SKM-1 (cell line): Measurements from ENCODE around the gene CCDC171.
"Not testable (repeated sequence)": the region's sequence is repeated elsewhere in the genome, so short reads cannot be mapped to it uniquely, and the experiment has no call there.

Experiments used
- DNase-seq: peaks from one replicate; lab custom pipeline; 2025; ENCODE audit not compliant: unreplicated experiment; lab: John Stamatoyannopoulos, UW

The CCDC171 gene

DNA sequence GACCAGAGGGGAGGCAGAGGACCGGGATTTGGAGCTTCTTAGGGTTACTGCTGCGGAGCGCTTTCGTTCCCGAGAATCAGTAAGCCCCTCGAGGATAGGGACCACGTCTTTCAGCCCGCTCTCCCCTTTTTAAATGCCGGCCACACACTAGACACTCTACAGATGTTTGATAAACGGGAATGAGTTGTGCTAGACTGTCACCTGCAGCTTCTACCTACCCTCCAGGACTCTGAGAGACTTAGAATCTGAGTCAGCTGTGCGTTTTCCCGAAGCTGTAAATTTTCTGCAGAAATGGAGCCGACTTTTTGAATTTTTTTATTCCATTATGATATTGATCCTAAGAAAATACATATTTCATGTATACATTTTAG is 670 bp downstream of the CCDC171 start:
- DNase-seq, result no peak

DNA sequence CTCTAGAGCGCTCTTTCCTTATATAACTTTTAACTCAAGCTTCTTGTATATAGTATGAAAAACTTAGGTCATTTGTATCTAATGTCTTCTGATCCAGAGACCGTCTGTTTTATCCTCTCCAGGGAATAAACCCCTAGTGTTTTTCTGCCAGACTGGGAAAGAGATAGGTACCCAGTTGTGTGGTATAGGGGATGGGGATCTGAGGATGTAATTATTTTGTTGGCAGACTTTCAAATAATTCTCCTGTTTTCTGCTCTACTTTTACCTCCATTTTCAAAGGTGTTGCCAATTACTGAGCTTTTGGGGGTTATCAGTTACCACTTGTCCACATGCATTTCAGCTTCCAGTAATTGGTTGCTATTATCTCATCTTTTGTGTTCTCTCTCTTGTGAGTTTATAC is 17.9 kb downstream of the CCDC171 start:
- DNase-seq, result no peak

DNA sequence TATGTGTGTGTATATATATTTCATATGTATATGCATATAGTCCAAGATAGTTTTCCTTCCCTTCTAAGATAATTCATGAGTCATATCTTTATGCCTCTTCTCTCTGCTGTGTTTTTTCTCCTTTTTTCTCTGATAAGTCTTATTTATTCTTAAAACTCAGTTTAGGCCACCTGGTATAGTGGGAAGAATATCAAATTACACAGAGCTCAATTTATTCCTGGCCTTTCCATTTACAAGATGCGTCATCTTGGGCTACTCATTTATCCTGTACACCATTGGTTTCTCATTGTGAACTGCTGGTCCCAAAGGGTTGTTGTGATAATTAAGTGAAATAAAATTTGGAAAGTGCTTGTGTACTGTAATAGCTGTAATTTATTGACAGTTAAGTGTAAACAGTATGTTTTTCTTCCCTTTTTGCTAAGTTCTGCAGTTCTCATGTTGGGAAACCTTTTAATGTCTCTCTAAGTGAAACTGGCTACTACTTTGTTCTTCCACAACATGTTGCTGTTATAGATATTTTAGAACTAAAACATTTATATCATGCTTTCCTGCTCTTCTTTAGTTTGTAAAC is 19.4 kb downstream of the CCDC171 start:
- no peak for DNase-seq

DNA sequence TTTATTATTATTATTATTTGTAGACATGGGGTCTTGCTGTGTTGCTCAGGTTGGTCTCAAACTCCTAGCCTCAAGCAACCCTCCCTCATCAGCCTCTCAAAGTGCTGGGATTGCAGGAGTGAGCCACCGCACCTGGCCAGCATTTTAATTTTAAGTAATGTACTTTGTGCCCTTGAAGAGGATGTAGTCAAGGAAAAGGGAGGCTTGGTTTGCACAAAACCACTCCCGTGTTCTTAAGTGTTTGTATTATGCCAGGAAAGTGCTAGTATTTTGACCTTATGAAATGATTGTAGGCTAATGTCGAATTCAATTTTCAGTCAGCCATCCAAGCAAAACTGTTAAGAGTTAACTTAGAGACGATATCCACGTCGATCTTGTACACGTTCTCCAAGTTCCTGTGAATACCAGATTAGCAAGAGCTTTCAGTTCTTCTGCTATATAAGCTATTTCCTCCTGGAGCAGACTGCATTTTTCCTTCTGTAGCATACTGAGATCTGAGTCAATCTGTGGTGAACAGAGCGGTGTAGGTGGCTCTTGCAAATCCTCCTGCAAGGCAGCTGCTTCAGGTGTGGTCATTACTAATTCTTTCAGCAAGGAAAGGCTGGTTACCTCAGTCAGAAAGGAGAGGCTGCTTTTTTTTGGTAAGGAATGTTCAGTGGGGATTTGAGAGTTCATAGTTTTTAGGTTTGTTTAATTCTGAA is 23.7 kb downstream of the CCDC171 start:
- no peak for DNase-seq

DNA sequence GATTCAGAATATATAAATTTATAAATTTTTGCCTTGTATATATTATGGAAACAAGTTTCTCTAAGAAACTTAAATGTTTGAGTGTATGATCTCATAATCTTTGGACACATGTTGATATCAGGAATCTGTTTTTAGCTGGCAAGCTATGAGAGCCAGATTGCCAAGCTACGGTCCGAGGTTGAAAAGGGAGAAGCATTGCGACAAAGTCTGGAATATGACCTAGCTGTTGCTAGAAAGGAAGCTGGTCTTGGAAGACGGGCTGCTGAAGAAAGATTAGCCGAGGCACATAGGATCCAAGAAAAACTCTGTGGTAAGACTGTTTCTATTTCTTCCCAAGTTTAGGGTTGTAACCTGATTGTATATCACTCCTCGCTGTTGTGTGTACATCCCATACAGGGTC is 25.9 kb downstream of the CCDC171 start:
- DNase-seq, result no peak

DNA sequence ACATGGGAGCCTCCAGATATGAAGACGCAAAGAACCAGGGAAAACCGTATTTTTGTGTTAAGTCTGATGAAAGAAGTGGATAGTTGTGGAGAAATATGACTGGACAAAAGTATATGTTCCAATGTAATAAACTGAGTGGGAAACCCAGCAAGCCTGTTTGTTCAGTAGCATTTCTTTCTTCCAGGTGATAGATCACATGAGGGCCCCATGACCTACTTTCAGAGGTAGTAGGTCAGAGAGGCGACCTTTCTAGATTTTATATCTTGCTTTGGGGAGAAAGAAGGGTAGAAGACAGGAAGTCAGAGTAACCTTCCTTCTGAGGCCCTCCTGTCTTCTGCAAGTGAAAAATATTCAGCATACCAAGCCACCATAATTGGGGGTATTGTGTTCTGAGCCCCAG is 31.5 kb downstream of the CCDC171 start:
- no peak for DNase-seq

DNA sequence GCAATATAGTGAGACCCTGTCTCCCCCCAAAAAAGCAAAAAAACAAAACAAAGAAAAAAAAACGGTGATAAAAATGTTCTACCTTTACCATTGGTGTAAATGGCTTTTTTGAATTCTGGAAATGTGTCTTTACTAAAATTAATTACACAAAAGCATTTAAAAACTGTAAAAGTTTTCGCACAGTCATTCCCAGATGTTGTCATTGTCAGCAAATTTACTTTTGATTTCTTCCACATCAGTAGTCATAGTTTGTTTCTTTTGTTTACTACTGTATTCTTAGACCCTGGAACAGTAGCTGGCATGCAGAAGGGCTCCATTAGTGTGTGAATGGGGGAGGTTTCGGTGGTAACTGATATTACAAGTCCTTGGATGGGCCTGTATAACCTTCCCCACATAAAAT is 39.5 kb downstream of the CCDC171 start:
- no peak for DNase-seq

DNA sequence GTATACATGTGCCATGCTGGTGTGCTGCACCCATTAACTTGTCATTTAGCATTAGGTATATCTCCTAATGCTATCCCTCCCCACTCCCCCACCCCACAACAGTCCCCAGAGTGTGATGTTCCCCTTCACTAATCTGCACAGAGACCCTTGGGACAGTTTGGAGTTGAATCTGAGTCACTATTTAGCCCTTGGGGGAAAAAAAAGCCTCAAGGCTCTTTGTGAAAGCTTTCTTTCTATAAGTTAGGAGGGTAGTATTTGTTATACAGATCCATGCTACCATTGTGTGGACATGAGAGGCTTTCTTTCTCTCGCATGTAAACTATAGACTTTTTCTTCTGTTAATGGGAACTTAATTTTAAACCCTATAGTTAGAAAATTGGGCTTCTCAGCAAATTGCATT is 40.1 kb downstream of the CCDC171 start:
- not testable (repeated sequence) for DNase-seq

DNA sequence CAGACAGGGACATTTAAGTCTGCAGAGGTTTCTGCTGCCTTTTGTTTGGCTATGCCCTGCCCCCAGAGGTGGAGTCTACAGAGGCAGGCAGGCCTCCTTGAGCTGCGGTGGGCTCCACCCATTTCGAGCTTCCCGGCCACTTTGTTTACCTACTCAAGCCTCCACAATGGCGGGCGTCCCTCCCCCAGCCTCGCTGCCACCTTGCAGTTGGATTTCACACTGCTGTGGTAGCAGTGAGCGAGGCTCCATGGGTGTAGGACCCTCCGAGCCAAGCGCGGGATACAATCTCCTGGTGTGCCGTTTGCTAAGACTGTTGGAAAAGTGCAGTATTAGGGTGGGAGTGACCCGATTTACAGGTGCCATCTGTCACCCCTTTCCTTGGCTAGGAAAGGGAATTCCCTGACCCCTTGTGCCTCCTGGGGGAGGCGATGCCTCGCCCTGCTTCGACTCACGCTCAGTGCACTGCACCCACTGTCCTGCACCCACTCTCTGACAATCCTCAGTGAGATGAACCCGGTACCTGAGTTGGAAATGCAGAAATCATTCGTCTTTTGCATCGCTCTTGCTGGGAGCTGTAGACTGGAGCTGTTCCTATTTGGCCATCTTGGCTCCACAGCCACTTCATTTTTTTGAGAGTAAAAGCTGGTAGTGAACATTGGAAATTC is 48.0 kb downstream of the CCDC171 start:
- DNase-seq, result not testable (repeated sequence)

DNA sequence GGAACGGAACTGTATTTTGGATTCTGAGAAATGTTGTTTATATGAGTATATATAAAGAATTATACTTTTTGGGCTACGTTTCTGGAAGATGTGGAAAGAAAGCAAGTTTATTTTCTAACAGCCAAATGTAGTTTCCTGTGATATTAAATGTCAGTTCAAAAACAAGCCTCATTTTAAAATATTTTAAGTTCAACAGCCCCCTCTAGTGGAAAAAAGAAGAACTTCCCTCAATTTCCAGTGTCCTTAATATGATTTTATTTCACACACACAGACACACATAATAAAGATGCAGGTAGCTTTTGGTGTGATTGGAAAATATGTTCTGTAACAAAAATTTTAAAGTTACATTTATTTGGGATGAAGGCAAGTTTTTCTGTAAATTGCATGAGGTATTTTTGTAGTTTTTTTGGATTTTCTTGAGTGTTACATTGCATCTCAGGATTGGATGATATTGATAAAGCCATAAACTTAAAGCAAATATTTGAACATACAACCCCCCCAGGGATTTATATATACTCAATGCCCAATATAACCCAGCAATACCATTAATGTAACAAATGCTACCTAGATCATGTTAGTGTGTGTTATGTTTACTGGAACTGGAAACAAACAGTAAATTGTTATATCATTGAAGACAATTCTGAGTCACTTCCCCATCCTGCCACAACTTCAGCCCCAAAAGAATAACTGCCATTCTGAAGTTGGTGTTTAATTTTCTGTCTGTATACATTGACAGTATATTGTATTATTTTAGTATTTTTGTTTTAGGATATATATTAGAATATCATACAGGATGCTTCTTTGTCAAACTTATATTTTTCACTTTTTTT is 54.0 kb downstream of the CCDC171 start:
- DNase-seq, result peak; percentile 20

DNA sequence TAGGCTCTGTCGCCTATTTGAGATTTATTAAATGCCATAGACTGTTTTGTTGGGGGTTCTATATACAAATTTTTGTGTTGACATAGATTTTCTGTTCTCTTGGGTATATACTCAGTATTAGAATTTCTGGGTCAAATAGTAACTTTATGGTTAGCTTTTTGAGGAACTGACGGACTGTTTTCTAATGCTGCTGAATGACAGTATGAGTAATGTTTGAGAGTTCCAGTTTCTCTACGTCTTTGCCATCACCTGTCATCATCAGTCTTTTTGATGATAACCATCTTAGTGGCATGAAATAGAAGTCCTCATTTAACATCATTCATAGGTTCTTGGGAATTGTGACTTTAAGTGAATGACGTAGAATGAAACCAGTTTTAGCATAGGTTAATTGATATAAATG is 60.1 kb downstream of the CCDC171 start:
- no peak for DNase-seq

DNA sequence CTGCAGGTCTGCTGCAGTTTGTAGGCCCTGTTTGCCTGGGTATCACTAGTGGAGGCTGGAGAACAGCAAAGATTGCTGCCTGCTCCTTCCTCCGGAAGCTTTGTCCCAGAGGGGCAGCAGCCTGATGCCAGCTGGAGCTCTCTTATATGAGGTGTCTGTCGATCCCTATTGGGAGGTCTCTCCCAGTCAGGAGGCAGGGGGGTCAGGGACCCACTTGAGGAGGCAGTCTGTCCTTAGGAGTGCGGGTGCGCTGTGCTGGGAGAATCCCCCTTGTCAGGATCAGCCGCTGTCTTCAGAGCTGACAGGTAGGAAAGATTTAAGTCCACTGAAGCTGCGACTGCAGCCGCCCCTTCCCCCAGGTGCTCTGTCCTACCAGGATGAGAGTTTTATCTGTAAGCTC is 64.9 kb downstream of the CCDC171 start:
- no peak for DNase-seq

DNA sequence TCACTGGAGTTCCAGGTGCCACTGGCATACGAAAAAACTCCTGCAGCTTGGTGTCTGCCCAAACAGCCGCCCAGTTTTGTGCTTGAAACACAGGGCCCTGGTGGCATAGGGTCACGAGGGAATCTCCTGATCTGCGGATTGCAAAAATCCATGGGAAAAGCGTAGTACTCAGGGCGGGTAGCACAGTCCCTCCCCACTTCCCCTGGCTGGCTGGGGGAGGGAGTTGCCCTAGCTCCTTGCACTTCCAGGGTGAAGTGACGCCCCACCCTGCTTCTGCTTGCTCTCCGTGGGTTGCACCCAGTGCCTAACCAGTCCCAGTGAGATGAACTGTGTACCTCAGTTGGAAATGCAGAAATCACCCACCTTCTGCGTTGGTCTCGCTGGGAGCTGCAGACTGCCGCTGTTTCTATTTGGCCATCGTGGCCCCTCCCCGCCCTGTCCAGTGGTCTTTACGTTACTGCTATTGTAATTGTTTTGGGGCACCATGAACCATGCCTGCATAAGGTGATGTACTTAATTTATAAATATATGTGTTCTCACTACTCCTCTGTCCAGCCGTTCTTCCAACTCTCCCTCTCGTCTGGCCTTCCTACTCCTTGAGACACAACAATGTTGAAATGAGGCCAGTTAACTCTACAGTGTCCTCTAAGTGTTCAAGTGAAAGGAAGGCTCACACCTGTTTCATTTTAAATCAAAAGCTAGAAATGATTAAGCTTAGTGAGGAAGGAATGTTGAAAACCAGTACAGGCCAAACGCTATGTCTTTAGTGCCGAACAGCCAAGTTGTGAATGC is 65.9 kb downstream of the CCDC171 start:
- no peak for DNase-seq

DNA sequence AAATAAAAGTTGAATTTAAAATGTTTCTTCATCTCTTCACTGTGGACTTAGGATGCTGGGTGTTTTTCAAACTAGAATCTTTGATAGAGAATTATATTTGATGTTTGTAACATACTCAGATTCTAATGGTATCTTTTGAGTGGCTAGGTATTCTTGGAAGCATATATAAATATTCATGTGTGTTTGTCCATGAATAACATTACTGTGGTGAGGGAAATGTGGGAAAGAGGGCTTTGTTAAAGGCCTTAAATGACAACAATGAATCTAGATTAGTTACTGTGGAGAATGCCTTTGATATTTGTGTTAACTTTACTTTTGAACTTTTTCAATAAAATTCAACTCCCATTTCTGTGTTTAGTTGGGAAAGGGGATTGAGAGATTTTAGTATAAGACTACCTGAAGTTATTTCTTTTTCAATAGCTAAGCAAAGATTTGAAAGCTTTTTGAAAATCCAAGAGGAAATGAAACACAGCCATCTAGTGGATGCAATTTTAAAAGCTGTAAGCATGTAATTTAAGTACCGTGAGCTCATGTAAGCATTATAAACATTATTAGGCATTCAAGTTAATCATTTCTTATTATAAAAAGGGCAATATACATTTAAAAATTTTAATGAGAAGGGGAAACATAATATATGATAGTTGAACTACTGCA is 69.6 kb downstream of the CCDC171 start:
- no peak for DNase-seq

DNA sequence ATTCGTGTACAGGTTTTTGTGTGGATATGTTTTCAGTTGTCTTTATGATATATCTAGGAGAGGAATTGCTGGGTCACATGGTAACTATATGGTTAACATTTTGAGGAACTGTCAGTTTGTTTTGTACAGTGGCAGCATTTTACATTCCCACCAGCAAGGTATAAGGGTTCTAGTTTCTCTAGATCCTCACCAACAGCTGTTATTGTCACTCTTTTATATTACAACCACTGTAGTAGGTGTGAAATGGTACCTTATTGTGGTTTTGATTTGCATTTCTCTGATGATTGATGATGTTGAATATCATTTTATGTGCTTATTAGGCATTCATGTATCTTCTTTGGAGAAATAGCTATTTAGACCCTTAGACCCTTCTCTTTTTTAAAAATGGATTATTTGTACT is 82.9 kb downstream of the CCDC171 start:
- no peak for DNase-seq

DNA sequence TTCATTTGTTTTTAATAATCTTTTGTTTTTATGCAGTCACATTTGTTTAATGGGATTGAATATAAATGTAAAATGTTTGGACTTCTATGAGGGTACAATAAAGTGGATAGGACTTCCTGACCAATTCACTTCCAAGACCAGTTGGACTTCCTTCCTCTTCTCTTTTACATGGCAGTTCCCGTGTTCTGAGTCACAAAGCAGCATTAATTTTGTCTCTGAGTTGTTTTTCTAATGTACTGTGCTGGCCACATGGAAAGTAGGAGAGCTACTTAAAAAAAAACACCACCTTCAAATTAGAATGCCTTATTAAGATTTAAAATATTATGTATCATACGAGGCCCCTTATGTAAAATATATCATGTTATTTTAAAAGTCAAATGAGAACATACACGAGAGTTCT is 87.3 kb downstream of the CCDC171 start:
- no peak for DNase-seq

DNA sequence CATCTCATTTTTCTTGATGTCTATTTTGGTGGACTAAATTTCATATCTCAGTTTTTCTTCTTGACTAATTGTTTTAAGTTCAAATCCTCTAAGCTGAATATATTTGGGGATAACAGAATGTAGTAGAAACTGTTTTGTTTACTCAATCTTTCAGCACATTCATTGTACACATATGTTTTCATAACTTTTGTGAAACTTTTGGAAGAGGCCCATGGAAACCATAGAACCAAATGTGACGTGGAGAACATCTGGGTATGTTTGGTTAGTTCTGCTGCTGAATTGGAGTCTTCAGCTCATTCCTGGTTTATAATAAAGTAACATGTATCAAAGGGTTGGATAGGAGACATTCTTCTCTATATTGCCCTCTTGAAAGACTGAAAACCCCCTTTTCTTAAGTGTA is 88.4 kb downstream of the CCDC171 start:
- DNase-seq, result no peak

DNA sequence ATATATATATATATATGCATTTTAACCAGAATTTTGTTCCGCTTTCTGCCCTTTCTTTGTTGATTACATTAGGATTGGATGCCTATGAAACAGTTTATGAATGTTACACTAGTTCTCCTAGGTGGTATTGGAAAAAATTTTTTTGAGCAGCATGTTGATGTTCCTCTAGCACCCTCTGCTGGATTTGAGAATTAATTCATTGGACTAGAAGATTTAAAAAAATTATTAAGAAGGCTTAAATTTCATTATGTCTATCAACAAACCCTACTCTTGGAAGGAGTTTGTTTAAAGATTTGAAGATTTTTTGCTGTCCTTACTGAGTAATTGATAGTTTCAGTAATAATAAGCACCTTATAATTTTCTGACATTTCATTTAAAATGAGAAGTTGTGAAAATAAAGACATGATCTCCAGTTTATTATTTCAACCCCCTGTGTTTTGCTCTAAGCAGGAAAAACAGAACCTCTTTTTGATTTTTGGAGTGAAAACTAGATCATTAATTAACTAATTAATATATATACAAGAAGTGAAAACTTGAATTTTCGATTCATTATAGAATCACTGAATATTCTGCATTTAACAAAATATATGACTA is 89.6 kb downstream of the CCDC171 start:
- DNase-seq, result peak; percentile 26

DNA sequence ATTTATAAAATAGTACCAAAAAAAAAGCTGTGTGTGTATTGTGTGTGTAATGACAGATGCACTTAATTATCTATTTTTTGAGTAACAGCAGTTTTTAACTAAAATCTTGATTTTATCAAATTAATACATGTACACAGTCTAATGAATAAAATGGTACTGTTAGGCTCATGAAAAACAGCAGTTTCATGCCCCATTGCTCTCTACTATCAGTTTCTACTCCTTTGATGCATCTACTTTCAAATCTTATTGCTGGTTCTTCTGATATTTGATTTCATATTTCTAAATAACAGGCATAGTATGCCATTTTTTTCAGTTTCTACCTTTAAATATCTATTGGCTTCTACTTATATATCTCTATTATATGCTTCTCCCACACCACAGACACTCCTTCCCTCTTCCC is 117.4 kb downstream of the CCDC171 start:
- DNase-seq, result no peak

DNA sequence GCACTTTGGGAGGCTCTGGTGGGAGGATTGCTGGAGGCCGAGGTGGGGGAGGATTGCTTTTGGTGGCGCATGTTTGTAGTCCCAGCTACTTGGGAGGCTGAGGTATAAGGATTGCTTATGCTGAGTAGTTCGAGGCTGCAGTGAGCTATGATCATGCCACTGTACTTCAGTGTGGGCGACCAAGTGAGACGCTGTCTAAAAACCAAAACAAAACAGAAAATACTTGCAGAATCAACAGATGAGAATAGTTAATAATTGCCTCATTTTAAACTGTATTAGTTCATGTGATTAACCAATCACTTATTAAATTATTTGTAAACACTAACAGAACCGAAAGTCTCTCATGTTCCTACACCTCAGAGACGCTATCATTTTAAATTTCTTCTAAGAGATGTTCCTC is 118.1 kb downstream of the CCDC171 start:
- DNase-seq, result no peak
